Stomach smooth muscle (tissue), 2 donors: Measurements from ENCODE around the gene COL23A1.

ENCODE experiments used
- H3K27ac ChIP-seq: one replicate; pipeline ENCODE4 v1.7.0; 2013; ENCODE audit warnings: mild to moderate bottlenecking, low read length, inconsistent platforms
- H3K27me3 ChIP-seq, 2 donors: one replicate each; pipeline ENCODE4 v1.7.0; 2013; ENCODE audit warnings: low read length in 2 of 2; ENCODE audit not compliant: insufficient read depth in 2 of 2, control insufficient read depth in 1 of 2
- H3K36me3 ChIP-seq, 2 donors: one replicate each; pipeline ENCODE4 v1.7.0; 2013; ENCODE audit warnings: low read length in 2 of 2; ENCODE audit not compliant: control insufficient read depth in 2 of 2, insufficient read depth in 2 of 2
- H3K4me1 ChIP-seq: one replicate; pipeline ENCODE4 v1.7.0; 2013; ENCODE audit warnings: low read length; ENCODE audit not compliant: control insufficient read depth, insufficient read depth
- H3K4me3 ChIP-seq, 2 donors: one replicate each; pipeline ENCODE4 v1.7.0; 2013; ENCODE audit warnings: low read length in 2 of 2
- H3K9ac ChIP-seq, 2 donors: one replicate each; pipeline ENCODE4 v1.7.0; 2013; ENCODE audit warnings: low read length in 2 of 2, mild to moderate bottlenecking in 1 of 2
- H3K9me3 ChIP-seq, 2 donors: one replicate each; pipeline ENCODE4 v1.7.0; 2013; ENCODE audit warnings: low read length in 2 of 2; ENCODE audit not compliant: control insufficient read depth in 2 of 2
- donor health status: healthy.
- donor health status: Pancreatic carcinoma.

Gene COL23A1

GRCh38 chr5:178295589-178295988, 294.6 kb downstream of the COL23A1 start:
- H3K4me1 ChIP-seq: no peaks in the 10 kb centered on the region
- H3K9ac ChIP-seq: no peak overlapping the region
- no peaks in the 10 kb centered on the region for H3K36me3 ChIP-seq
- H3K9me3 ChIP-seq: no peaks in the 10 kb centered on the region
- H3K27me3 ChIP-seq: peaks cover 0 to 2% of the 10 kb centered on the region in 2 donors
- no peak overlapping the region for H3K27ac ChIP-seq
- no peak overlapping the region for H3K4me3 ChIP-seq

DNA sequence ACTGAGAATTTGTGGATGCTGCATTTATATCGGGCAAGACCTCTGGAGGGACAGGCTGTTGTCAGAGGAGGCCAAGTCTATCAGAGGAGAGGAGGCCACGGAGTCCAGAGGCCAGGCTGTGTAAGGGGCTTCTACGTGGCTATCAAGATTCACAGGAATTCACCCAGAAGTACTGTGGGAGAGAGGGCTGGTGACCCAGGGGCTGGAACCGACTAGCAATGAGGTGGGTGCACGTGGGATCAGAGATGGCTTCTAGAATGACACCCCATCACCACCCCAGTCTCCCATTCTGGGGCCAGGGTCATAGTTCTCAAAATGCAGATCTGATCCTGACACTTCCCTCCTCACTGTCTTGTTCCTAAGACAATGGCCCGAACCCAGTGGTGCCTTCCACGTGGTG, 296.4 kb downstream of the COL23A1 start:
- H3K9ac ChIP-seq: no peak overlapping the region
- H3K9me3 ChIP-seq: no peaks in the 10 kb centered on the region
- no peaks in the 10 kb centered on the region for H3K4me1 ChIP-seq
- peaks cover 0 to 4% of the 10 kb centered on the region in 2 donors for H3K27me3 ChIP-seq
- H3K4me3 ChIP-seq: no peak overlapping the region
- H3K27ac ChIP-seq: no peak overlapping the region
- H3K36me3 ChIP-seq: no peaks in the 10 kb centered on the region

DNA sequence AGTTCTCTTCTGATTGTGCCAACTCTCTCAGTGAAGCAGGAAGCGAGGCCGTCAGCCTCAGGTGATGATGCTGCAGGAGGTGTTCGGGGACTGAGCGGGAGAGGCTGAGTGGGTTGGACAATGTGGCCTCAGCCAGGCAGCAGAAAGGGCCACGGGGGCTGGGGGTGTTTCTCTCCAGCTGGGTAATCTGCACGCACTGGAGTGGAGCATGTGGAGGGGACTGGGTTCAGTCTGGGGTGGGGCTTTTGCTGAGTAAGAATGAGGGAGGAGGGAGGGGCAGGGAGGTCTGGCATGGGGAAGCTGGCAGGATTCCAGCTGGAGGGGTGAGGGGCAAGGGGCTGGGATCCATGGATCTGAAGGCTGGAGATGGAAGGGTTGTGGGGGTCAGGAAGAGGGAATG, 296.8 kb downstream of the COL23A1 start:
- H3K27me3 ChIP-seq: peaks cover 0 to 4% of the 10 kb centered on the region in 2 donors
- no peak overlapping the region for H3K9ac ChIP-seq
- no peak overlapping the region for H3K4me3 ChIP-seq
- H3K36me3 ChIP-seq: no peaks in the 10 kb centered on the region
- no peaks in the 10 kb centered on the region for H3K9me3 ChIP-seq
- H3K27ac ChIP-seq: no peak overlapping the region
- no peaks in the 10 kb centered on the region for H3K4me1 ChIP-seq

DNA sequence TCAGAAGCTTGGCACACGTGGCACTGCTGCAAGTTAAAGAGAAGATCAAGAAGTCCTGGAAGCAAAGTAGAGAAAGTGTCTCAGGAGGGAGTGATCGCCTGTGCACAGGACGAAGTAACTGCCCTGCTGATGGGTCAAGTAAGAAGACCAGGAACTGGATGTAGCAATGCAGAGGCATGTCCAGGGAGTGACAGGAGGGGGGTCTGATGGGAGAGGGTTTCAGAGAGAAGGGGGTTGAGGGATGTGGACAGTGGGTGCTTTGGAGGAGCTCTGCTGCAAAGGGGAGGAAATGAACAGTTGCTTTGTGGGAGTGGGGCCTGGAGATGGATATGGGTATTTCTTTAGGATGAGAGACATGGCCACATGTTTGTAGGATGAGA, 297.4 kb downstream of the COL23A1 start:
- H3K36me3 ChIP-seq: no peaks in the 10 kb centered on the region
- H3K4me3 ChIP-seq: no peak overlapping the region
- H3K27ac ChIP-seq: no peak overlapping the region
- H3K4me1 ChIP-seq: no peaks in the 10 kb centered on the region
- peaks cover 0 to 4% of the 10 kb centered on the region in 2 donors for H3K27me3 ChIP-seq
- no peak overlapping the region for H3K9ac ChIP-seq
- H3K9me3 ChIP-seq: no peaks in the 10 kb centered on the region

- Histone ChIP-seq H3K27ac (no peak overlapping the region), H3K36me3 (no peaks in the 10 kb centered on the region), H3K4me1 (no peaks in the 10 kb centered on the region), H3K4me3 (no peak overlapping the region), H3K9me3 (no peaks in the 10 kb centered on the region), H3K27me3 (peaks cover 0 to 4% of the 10 kb centered on the region in 2 donors), H3K9ac (no peak overlapping the region)
Measured at GRCh38 chr5:178291969-178292825, 298.0 kb downstream of the COL23A1 start.

GRCh38 chr5:178291161-178291561, 299.0 kb downstream of the COL23A1 start:
- H3K27me3 ChIP-seq: peaks cover 0 to 4% of the 10 kb centered on the region in 2 donors
- no peak overlapping the region for H3K27ac ChIP-seq
- no peaks in the 10 kb centered on the region for H3K36me3 ChIP-seq
- H3K4me1 ChIP-seq: no peaks in the 10 kb centered on the region
- H3K4me3 ChIP-seq: no peak overlapping the region
- no peak overlapping the region for H3K9ac ChIP-seq
- no peaks in the 10 kb centered on the region for H3K9me3 ChIP-seq

GRCh38 chr5:178290376-178290775, 299.8 kb downstream of the COL23A1 start:
- Histone ChIP-seq H3K4me1 (no peaks in the 10 kb centered on the region), H3K9ac (no peak overlapping the region), H3K27me3 (peaks cover 0 to 4% of the 10 kb centered on the region in 2 donors), H3K9me3 (no peaks in the 10 kb centered on the region), H3K4me3 (no peak overlapping the region), H3K36me3 (no peaks in the 10 kb centered on the region), H3K27ac (no peak overlapping the region)

DNA sequence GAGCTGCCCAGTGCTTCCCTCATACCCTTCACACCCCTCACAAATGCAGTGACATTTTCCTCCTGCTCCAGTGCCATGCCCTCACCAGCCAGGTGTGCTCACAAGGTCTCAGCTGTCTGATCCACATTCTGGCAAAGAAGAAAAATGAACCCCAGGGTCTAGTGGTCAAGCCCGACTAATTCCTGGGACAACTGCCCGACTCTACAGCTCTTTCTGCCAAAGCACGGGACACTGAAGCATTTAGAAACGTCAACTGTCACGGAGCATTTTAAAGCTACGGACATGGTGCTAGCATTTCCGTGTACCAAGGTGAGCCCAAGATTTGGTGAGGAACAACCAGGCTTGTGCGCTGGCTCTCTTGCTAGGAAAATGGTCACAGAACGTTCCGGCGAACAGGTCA, 300.8 kb downstream of the COL23A1 start:
- H3K27me3 ChIP-seq: peaks cover 0 to 4% of the 10 kb centered on the region in 2 donors
- H3K9me3 ChIP-seq: no peaks in the 10 kb centered on the region
- no peaks in the 10 kb centered on the region for H3K4me1 ChIP-seq
- no peak overlapping the region for H3K4me3 ChIP-seq
- no peak overlapping the region for H3K9ac ChIP-seq
- no peaks in the 10 kb centered on the region for H3K36me3 ChIP-seq
- H3K27ac ChIP-seq: no peak overlapping the region

DNA sequence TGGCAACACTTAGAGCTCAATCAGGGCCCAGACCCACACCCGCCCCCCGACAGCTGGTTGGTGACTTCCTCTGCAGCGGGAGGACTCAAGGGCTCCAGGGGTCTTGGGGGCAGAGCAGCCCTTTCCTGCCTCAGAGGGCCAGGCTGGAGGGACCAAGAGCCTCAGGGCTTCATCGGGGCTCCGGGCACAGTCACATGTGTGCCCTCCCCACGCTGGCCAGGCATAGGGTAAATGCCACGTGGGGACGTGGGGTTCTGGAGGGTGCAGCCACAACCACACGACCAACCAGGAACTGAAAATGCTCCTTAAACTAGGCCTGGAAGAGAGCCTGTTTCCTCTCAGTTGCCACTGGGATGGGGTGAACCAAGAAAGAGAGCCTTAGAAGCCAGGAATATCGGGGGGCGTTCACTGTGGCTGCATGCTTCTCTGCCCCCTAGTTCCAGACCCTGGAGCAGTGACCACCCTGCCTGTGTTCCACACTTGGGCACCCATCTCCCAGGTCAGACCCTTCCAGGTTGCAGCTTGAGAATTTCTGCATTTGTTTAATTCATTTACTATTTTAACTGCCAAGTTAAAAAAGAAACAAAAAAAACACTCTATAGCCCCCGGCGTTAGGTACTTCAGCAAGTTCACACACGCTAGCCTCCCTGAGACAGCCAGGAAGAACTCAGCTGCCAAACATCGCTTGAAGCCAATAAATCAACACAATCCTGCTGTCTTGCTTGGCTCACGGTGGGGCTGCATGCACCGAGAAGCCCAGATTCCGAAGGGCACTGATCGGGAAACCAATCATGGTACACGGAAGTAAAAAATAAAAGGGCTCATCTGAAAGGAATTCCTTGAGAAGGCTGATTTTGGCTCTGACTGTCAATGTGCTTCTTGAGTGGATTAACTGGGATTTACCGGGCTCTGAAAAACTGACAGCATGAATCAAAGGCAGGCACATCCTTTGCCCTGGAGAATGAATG, 301.5 kb downstream of the COL23A1 start:
- H3K4me1 ChIP-seq: no peaks in the 10 kb centered on the region
- H3K9me3 ChIP-seq: peaks cover 0 to 3% of the 10 kb centered on the region in 2 donors
- no peaks in the 10 kb centered on the region for H3K36me3 ChIP-seq
- peaks cover 0 to 4% of the 10 kb centered on the region in 2 donors for H3K27me3 ChIP-seq
- no peak overlapping the region for H3K4me3 ChIP-seq
- no peak overlapping the region for H3K9ac ChIP-seq
- no peak overlapping the region for H3K27ac ChIP-seq

DNA sequence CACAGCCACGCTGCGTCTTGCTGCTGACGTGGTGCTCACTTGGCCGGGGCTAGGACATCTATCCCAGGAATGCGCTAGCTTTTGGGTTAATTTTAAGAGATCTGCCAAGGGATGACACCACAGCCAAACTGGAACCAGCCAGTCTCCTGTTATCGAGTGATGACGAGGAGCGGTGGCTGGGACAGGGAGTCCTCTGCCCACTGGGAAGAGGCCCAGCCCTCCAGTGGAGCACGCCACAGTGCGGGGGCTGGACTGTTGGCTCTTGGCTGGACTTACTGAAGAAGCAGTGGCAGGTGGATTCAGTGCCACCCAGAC, 302.4 kb downstream of the COL23A1 start:
- no peaks in the 10 kb centered on the region for H3K36me3 ChIP-seq
- H3K9ac ChIP-seq: no peak overlapping the region
- H3K4me3 ChIP-seq: no peak overlapping the region
- peaks cover 0 to 4% of the 10 kb centered on the region in 2 donors for H3K27me3 ChIP-seq
- no peak overlapping the region for H3K27ac ChIP-seq
- peaks cover 0 to 8% of the 10 kb centered on the region in 2 donors for H3K9me3 ChIP-seq
- no peaks in the 10 kb centered on the region for H3K4me1 ChIP-seq
